Suprapubic skin (tissue), 4 donors: ENCODE measurements around the gene WDR37.

ENCODE experiments used
- EP300 ChIP-seq: sonication (generic); formaldehyde crosslinking; IDR thresholded peaks from one replicate; pipeline ENCODE4 v1.6.1; 2017; ENCODE audit warnings: antibody characterized with exemption
- POLR2AphosphoS5 ChIP-seq, 3 donors: sonication (generic); formaldehyde crosslinking; IDR thresholded peaks; one replicate each; pipeline ENCODE4 v1.6.1; 2017; ENCODE audit warnings: antibody characterized with exemption in 3 of 3
- TF ChIP-seq, protein P1 (sequence below), 2 donors: fragments of 200-600 bp in 1 of 2; fragments of 450-650 bp in 1 of 2; sonication (generic) in 1 of 2; IDR thresholded peaks; one replicate each; pipeline ENCODE4 v1.5.1; 2016 to 2019; ENCODE audit warnings: antibody characterized with exemption in 2 of 2, mild to moderate bottlenecking in 1 of 2, moderate library complexity in 1 of 2

DNA sequence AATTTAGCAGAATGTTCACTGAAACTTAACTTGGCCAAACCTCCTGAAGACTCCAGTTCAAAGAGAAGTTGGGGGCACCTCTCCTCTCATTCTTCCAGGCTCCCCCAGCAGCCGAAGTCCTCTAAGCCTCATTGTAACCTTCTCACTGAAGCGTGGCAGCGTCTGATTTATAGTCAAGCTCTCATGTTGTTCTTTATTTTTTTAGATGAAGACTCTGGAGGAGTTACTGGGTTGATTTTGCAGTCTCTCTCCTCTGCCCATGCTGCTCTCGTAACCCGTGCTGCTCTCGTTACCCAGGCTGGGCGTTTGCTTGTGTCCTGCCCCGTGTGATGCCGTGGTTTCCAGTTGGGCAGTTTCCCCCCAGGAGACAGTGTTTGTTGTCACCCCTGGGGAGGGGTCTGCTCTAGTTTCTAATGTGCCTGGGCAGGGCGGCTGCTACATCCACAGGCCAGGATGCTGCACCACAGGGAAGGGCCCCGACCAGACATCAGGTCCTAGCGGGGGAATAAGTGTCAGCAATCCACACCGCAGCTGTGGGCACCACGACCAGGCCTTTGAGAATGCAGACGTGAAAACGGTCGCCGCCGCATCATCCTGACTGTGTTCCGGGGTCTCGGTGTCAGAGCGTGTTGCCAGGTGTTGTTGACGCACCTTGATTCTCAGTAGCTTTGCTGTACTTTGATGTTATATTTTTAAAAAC lies 65.2 kb downstream of the WDR37 start:
- TF ChIP-seq EP300 = no peak
- TF ChIP-seq, protein P1, sequence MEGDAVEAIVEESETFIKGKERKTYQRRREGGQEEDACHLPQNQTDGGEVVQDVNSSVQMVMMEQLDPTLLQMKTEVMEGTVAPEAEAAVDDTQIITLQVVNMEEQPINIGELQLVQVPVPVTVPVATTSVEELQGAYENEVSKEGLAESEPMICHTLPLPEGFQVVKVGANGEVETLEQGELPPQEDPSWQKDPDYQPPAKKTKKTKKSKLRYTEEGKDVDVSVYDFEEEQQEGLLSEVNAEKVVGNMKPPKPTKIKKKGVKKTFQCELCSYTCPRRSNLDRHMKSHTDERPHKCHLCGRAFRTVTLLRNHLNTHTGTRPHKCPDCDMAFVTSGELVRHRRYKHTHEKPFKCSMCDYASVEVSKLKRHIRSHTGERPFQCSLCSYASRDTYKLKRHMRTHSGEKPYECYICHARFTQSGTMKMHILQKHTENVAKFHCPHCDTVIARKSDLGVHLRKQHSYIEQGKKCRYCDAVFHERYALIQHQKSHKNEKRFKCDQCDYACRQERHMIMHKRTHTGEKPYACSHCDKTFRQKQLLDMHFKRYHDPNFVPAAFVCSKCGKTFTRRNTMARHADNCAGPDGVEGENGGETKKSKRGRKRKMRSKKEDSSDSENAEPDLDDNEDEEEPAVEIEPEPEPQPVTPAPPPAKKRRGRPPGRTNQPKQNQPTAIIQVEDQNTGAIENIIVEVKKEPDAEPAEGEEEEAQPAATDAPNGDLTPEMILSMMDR (IDR thresholded peaks at IDR 0.05) = no peak
- no peak for TF ChIP-seq POLR2AphosphoS5 (IDR thresholded peaks at IDR 0.05)
